ENCODE results near the gene TUBB8.
"Not testable (repeated sequence)": the region's sequence is repeated elsewhere in the genome, so short reads cannot be mapped to it uniquely, and the experiment has no call there.

The TUBB8 gene
- total RNA-seq, result 0 reads per million in 2 donors

DNA sequence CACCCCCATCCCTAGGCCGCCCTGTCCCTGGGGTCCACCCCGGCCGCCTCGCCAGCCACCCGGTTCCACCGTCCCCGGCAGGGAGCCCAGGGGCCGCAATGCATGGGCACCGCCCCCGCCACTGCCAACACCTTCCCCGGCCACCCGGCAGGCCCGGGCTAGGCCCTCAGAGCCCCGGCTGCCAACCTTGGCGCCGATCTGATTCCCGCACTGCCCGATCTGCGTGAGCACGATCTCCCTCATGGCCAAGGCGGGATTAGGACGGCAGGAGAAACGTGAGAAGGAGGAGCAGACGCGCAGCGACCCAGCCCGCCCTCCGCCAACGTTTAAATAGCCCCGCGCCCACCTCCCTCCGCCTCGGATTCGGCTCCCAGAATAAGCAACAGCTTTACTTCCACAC is at the start of gene TUBB8:
TUBB8 (minus strand) TSS at position 301 of the 400 bp plus-strand sequence; CDS start at position 243, 58 bp downstream.
- DNase-seq, result no peak

DNA sequence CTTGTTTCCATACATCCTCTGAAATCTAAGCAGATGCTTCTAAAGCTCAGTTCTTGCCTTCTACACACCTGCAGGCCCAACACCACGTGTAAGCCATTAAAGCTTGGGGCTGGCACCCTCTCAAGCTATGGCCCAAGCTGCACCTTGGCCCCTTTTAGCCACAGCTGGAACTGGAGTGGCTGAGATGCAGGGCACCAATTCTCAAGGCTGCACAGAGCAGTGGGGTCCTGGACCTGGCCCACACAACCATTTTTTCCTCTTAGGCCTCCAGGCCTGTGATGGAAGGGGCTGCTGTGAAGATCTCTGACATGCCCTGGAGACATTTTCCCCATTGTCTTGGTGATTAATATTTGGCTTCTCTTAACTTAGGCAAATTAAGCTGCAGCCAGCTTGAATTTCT is 47.4 kb upstream of the TUBB8 start:
- no peak for DNase-seq

DNA sequence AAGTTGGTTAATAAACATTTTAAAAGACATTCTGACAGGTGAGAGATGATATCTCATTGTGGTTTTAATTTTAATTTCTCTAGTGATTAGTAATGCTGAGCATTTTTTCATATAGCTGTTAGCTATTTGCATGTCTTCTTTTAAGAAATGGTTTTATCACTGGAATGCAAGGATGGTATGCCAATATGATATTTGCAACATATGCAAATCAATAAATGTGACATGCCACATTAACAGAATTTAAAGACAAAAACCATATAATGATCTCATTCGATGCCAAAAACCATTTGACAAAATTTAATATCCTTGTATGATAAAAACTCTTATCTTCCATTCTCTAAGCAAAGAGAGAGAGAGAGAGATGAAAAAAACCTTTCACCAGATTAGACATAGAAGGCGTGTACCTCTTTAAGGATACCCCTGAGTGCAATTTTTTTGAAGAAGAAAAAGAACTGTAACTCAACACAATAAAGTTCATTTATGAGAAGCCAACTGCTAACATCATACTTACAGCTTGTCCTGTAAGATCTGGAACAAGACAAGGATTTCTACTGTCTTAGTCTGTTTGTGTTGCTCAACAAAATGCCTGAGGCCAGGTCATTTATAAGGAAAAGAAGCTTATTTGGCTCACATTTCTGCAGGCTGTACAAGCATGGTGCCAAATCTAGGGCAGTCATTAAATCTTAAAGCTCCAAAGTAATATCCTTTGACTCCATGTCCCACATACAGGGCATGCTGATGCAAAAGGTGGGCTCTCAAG is 46.4 kb upstream of the TUBB8 start:
- DNase-seq, result no peak

DNA sequence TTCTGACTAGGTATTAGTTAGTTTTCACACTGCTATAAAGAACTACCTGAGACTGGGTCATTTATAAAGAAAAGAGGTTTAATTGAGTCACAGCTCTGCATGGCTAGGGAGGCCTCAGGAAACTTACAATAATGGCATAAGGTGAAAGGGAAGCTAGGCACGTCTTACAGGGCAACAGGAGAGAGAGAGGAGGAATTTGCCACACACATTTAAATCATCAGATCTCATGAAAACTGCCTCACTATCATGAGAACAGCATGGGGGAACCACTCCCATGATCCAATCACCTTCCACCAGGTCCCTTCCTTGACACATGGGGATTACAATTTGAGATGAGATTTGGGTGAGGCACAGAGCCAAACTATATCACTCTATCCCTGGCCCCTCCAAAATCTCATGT is 45.5 kb upstream of the TUBB8 start:
- DNase-seq, result no peak

DNA sequence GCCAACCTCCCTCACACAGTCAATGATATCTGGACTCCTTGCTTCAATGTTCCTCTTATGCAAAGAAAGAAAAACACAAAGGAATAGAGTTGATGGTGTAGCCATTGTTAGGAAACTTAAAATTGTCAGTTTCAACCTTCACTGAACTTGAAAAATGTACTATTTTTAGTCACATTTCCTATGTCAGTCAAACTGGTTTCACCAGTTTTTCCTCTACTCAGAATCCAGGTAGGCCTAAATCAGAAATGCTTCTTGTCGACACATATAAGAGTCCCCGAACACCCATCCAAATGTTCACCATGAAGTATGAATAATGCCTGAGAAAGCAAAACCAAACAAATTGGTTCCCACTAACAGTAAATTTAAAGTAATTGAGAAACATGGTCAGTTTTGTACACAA is 43.8 kb upstream of the TUBB8 start:
- no peak for DNase-seq

DNA sequence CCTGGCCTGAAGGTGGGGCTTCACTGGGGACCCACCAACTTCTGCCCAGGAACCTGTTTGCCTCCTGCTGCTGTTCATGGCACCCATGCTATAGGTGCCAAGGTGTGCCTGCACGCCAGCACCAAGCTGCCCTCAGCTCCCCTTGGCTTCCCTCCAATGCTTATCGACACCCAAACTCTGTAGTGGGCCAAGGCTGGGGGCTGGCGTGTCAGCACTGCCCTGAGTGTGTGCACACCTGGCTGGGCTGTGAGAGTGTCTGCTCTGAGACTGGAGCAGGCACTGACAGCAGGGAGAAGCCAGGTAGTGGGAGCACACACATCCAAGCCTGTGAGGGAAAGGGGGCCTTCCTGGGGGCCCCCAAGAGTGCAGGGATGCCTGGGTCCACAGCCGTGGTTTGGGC is 43.1 kb upstream of the TUBB8 start:
- no peak for DNase-seq

DNA sequence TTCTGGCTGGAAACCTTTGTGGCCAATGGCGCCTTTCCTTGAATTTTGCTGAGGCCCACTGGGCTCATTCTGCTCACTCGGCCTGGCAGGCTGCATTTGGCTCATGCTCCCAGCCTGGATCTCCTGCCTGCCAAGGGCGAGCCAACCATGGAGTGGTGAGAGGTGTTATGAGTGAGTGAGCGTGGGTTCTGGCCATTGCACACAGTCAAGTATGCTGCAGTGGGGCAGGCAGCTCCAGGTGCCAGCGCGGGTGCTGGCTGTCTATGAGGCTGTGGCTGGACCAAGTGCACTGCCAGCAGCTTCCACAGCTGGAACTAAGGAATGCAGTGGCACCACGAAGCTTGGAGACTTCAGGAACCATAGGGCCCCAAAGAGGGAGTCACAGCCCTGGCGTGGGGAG is 42.2 kb upstream of the TUBB8 start:
- DNase-seq, result no peak

DNA sequence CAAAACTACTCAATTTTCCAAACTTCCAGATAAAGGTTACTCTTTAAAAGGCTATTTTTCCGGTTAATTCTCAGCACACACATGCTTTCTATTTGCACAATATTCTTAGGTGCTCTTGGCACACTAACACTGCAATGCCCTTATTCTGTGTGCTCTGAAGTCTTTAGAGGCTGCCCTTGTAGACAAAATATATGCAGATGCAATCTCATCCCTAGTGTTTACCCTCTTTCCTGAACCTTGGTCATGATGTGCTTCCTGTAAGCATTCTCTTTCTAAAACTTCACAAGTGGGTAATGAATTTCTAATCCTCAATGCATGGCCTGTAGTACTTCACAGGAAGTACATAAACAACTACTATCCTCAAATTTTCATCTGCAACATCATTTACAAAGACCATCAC is 41.1 kb upstream of the TUBB8 start:
- DNase-seq, result no peak

DNA sequence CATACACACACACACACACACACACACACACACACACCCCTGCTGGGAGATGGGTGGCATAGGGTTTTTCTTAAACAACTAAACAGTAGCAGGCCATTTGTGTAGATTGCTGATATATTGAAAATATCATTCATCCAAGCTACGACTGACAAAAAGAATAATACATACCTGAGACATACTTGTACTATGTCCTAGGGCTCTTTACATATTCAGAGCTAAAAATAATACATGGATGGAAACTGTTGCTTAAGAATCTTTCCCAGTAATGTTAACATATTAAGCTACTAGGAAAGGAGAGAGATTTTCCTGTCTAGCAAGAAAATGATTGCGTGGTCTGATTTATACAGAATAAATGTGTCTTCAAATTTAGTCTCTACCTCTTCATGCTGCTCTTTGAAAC is 40.2 kb upstream of the TUBB8 start:
- no peak for DNase-seq

DNA sequence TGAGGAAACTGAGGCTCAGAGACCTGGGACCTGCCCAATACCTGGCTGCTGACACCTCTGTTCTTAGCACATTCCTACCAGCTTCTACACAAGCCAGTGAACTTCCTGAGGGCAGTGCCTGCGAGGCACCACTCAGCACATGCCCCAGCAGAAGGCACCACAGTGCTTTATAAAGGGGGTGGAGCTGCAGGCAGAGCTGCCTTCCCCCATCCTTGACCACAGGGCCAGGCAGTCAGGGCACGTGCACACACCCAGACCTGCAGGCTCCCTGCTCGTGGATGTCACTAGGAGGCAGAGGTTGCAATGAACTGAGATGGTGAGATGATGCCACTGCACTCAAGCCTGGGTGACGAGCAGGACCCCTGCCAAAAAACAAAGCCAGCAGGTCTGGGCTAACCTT is 39.2 kb upstream of the TUBB8 start:
- no peak for DNase-seq

DNA sequence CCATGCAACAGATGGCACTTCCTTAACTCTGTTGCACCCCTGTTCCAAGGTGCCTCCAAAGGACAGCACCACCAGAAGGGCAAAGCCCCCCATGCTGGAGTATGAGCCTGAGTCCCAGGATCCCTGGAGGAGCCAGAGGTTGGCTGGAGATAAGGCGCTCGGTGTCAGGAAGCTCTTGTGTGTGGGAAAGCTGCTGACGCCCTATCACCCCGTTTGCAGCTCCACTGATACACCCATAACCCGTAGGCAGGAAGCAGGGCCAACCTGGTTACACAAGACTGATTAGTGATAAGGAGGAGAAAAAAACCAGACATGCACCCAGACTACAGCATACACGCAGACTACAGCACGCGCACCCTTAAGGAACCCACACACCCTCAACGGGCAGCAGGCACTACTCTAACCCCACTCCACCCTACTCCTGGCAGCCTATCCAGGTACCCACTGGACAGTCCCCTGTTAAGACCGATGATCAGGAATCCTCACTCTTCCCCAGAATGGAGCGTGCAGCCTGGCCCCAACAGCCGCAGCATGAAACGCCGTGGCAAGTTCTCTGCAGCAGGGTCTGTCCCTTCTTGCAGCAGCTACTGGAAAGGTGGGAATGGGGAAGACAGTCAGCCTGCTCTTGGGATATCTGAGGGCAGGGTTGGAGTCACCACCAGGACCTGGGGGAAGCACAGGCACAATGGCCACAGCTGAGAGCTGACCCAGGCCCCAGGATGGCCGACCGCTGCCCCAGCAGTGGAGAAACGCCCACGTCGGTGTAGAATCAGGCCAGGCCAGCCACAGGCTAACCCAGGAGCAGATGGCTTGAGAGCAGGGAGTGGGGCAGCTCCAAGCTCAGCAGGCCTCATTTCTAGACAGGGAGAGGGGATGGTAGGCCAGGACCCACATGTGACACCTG is 38.3 kb upstream of the TUBB8 start:
- no peak for DNase-seq

DNA sequence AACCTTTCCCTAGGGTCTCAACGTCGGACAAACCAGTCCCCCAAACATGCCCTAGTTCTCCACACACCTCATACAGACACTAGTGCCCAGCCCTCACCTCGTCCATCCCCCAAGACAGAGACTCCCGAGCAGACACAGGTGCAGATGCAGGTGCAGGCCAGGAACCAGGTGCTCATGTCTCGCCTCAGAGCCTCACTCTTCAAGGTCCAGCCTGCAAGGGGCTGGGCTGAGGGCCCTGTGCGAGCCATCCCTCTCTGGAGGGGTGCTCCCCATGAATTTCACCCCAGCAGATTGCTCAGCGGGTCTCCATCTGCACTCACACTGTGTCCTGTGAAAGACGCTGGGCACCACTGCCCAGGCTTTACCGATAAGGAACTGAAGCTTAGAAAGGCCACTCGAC is 36.9 kb upstream of the TUBB8 start:
- DNase-seq, result no peak

DNA sequence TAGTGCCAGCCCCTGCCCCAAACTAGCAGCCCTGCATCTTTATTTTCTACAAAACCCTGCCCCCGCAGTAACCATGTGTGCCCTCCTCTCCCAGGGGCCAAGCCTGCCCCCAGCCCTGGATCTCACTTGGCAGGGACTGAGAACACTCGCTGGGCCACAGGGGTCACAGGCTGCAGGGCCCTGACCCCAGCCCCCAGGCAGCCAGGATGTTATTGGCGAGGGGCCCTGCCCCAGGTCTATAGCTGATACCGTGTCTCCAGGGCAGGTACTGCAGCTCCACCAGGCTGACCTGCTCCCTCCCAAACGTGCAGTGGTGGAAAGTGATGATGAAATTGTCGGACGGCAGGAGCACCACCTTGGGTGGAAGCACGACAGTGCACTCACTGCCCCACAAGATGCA is 35.9 kb upstream of the TUBB8 start:
- no peak for DNase-seq

DNA sequence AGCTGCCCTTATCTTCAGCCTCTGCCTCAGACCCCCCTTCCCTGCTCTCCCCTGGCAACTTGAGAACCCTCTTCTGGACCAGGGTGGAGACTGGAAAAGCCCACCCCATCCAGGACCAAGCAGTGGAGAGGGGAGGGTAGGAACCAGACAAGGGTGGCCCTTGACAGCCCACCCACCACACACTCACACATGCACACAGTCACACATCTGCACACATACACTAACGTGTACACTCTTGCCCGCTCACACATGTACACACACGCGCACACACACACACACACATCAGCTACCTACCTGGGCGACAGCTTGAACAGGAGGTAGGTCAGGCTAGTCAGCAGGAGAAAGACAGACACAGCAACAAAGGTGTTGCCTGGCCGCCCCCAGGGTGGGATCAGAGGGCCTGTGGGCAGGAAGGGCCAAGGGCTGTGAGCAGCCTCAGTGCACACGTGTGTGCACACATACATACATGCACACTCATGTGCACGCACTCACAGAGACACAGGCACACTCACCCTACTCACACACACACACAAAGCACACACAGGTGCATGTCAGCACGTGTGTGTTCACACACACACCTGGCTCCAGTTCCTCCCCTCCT is 34.9 kb upstream of the TUBB8 start:
- no peak for DNase-seq

DNA sequence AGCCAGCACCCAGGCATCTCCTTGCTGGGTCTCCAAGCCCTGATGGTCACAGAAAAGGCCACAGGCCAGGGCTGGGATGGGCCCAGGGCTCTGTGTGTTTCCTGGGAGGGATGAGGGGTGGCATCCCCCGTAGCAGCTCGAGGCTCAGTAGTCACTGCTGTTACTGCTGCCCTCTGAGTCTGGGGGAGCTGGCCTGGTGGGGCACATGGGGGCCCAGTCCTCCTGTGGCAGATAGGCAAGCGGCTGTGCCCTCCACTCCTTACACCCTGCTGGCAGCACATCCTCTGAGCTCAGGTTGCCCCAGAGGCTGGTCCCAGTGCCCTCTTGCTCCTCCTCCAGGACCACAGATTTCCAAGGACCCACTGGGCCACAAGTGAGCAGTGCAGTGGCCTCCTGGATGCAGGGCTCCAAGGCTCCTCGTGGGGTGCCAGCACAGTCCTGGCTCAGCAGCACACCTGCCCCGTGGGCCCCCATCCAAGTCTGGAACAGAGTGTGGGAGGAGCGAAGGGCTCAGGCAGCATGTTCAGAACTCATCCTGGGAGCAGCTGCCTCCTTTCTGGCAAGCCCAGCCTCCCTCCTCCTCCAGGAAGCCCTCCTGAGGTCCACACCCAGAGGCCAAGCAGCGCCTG is 31.5 kb upstream of the TUBB8 start:
- DNase-seq, result no peak

DNA sequence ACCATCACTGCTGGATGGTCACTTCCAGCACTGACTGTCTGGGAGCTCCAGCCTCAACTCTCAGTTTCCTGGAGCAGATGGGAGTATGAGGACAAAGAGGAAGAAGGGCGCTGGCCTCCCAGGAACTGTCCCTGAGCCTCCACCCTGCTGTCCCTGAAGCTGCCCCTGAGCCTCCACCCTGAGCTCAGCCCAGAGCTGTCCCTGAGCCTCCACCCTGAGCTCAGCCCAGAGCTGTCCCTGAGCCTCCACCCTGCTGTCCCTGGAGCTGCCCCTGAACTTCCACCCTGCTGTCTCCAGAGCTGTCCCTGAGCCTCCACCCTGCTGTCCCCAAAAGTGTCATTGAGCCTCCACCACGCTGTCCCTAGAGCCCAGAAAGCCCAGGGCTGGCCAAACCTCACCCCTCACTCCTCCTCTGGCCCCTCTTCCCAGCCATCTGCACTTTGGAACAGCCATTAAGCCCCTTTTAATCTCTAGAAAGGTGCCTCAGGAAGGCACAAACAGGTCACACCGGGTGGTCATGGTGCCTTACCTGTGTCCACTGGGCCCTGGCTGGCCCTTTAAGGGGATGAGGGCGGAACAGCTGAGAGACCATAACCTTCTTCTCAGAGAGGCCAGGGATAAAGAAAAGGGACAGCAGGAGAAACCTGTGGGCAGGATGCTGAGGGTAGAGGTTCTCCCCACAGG is 30.6 kb upstream of the TUBB8 start:
- no peak for DNase-seq

DNA sequence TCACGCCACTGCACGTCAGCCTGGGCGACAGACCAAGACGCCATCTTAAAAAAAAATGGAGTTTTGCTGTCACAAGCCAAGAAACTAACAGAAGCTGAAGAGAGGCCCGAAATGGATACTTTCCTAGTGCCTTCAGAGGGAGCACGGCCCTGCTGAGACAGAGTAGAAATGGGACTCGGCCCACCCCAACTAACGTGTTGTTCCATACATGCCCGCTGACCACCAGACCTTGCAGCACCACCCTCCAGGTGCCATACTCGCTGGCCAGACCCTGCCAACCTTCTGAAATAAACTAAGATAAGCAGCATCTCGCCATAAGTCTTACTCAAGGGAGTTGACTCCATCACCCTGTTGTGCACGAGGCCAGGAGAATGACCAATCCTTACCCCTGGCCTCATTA is 29.5 kb upstream of the TUBB8 start:
- no peak for DNase-seq

DNA sequence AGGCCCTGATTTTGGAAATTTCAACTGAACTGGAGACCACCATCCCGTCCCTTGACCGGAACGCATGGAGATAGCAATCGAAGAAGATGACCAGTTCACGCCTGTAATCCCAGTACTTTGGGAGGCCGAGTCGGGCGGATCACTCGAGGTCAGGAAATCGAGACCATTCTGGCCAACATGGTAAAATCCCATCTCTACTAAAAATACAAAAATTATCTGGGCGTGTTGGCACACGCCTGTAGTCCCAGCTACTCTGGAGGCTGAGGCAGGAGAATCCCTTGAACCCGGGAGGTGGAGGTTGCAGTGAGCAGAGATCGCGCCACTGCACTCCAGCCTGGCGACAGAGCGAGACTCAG is 25.1 kb upstream of the TUBB8 start:
- DNase-seq, result not testable (repeated sequence)

DNA sequence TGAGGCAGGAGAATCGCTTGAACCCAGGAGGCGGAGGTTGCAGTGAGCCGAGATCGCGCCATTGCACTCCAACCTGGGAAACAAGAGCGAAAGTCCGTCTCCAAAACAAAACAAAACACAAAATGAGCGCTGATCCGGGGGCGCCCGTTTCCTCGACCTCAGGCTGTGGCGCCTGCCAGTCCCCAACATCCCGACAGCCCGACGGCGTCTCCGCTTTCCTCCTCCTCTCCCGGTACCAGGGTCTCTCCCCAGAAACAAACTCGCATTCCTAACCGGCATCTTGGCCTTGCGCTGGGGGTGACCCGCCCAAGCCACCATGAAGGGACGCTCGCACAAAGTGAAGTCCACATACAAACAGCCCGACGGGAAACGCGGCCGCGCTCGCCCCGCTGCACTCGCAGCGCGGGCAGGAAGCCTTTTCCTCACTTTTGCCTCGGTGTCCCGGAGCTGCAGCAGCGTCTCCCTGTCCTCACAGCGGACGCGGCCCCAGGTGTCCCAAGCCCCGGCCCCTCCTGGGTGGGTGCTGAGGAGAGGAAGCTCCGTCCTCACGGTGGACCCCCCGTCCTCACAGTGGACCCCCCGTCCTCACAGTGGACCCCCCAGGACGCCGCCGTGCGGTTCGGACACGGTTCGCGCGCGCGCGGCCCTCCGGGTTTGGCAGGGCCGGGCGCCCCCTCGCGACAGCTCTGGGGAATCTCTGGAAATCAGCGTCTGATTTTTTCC is 24.6 kb upstream of the TUBB8 start:
- not testable (repeated sequence) for DNase-seq

DNA sequence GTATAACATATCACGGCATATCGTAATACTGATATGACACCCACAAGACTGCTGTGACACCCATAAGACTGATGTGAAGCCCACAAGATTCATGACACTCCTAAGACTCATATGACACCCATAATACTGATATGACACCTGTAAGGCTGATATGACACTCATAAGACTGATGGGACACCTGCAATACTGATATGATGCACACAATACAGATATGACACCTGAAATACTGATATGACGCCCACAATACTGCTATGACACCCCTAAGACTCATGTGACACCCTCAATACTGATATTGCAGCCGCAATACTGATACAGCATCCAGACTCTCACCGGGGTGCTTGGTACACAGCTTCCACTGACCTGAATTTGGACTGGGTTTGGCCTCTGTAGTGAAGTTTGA is 19.1 kb upstream of the TUBB8 start:
- DNase-seq, result not testable (repeated sequence)

DNA sequence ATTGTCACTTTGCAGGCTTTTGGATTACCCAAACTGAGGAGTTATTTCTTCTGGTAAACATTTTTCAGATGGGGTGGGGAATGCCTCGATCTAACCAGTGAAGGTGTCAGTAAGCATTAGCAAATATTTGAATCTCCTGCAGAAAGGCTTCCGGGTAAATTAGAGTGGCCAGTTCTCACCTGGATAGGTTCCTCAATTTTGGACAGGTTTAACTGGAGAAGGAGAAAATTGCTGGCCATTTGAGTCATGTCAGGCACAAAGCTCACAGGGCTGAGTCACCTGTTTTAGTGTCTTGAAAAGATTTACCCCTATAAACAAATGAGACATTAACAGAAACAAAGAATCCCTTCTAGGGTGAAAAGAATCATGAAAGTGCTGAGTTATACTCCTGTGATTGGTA is 830 bp upstream of the TUBB8 start:
- DNase-seq, result not testable (repeated sequence)

DNA sequence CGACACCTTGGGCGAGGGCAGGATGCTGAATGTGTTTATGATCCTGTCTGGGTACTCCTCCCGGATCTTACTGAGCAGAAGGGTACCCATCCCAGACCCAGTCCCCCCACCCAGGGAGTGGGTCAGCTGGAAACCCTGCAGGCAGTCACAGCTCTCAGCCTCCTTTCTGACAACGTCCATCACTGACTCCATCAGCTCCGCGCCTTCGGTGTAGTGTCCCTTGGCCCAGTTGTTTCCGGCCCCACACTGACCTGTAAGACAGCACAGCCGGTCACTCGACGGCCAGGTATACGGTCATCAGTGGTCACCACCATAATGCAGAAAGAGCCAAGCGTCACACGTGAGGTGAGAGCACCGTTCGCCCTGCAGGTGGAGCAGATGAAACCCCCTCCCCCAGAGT is 1.2 kb downstream of the TUBB8 start:
- not testable (repeated sequence) for DNase-seq
